ENCODE measurements around the gene HADHB. TPM values are rescaled to one million over a fixed set of nuclear protein-coding genes. Genes with fewer than 3 reads are reported as not detected.
A peak's percentile ranks its signal among the peaks of the same experiment; 100 is the strongest.

The HADHB gene
- total RNA-seq, 1 experiment from 2014 or later: 65.5 TPM

DNA sequence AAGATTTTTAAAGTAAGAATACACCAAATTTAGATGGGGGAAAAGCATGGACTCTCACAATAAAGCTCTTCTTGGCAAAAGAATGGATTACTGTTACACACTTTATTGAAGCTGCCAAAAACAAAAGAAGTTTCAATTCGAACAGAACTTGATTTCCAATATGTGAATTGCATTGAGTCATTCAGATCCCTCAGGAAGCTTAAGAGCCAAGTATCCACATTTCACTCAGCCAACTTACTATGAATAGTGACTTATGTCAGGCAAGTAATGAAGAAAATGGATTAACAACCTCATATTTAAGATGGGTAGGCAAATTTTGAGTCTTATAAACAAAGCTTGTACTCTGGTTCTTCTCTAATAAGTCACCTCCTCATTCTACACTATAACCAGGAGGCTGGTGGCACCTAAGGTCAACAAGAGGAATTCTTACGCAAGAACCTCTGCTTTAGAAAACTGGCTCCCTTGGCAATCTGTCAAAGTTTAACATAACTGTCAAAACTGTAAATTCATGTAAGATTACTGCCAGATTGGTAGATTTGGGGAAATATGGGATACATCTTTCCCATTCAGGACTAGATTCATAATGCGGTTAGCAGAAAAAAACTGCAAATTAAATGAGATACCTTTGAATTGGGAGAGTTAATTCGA lies 6.3 kb upstream of the HADHB start:
- Histone ChIP-seq H3K36me3 (ENCODE audit: control insufficient read depth in 1 of 2, insufficient read depth in 2 of 2, low read length in 2 of 2) (peaks cover 3 to 29% of the 10 kb centered on the region in 2 experiments; a peak in 2 of 4 replicates), H2AFZ (ENCODE audit: low read depth, low read length, poor library complexity, severe bottlenecking) (no peak overlapping the region), H3K4me1 (ENCODE audit: control insufficient read depth in 1 of 2, insufficient read depth in 2 of 2, low read length in 2 of 2) (peaks cover 5 to 21% of the 10 kb centered on the region in 2 experiments; a peak in 3 of 4 replicates), H3K9ac (ENCODE audit: low read length) (no peak overlapping the region), H3K4me2 (ENCODE audit: low read length) (no peak overlapping the region), H3K9me3 (ENCODE audit: control insufficient read depth in 1 of 2, insufficient read depth in 1 of 2, low read depth in 1 of 2, low read length in 2 of 2) (no peaks in the 10 kb centered on the region), H3K9me2 (ENCODE audit: insufficient read depth) (no peaks in the 10 kb centered on the region), H3K4me3 (replicated peaks in 1 of 2; ENCODE audit: low read depth in 1 of 2, low read length in 2 of 2) (no peak overlapping the region), H3K27me3 (ENCODE audit: insufficient read depth, low read length) (no peaks in the 10 kb centered on the region), H4K20me1 (ENCODE audit: insufficient read depth) (no peaks in the 10 kb centered on the region), H3K79me2 (ENCODE audit: insufficient read depth, low read length) (peaks cover 42% of the 10 kb centered on the region), H3K27ac (ENCODE audit: low read depth, low read length) (no peak overlapping the region)
- RAD21 ChIA-PET (ENCODE audit: low non-redundant PET in 1 of 2, low total read pairs in 2 of 2, uncharacterized antibody in 2 of 2, unreplicated experiment in 2 of 2): no interaction called here
- no TSS peak for BruUV-seq (replicated peaks)
- no peak for DNase-seq (ENCODE audit: low read depth, low spot score)
- no peak for TF ChIP-seq EZH2 (IDR thresholded peaks at IDR 0.05)
- TF ChIP-seq, protein P1, sequence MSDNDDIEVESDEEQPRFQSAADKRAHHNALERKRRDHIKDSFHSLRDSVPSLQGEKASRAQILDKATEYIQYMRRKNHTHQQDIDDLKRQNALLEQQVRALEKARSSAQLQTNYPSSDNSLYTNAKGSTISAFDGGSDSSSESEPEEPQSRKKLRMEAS (IDR thresholded peaks at IDR 0.05): no peak
- TF ChIP-seq CEBPB (IDR thresholded peaks at IDR 0.05; ENCODE audit: low read depth): no peak
- TF ChIP-seq SRF (IDR thresholded peaks at IDR 0.05; ENCODE audit: low read depth): no peak
- intact Hi-C loops (cut with micrococcal nuclease): loop anchor here (10.0 kb wide), 1 partner anchor 336 kb away; no protein-coding TSS in a partner anchor
- CTCF ChIA-PET: no interaction called here
- no peak for ATAC-seq
- POLR2A ChIA-PET: no interaction called here

DNA sequence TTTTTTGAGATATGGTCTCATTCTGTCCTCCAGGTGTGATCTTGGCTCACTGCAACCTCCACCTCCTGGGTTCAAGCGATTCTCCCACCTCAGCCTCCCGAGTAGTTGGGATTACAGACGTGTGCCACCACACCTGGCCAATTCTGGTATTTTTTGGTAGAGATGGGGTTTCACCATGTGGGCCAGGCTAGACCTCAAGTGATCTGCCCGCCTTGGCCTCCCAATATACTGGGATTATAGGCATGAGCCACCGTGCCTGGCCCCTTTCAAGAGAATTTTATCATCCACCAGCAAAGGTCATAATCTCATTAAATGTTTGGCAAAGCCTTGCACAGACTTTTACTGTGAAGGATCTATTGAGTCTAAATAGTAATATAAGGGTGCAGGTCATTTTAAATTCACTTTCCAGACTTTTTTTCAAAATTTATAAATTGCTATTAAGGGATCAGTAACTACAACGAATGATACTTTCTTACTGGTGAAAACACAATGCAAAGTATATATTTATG lies 2.8 kb upstream of the HADHB start:
- peaks cover 0 to 10% of the 10 kb centered on the region in 2 experiments; a peak in 2 of 4 replicates for H3K36me3 ChIP-seq (ENCODE audit: control insufficient read depth in 1 of 2, insufficient read depth in 2 of 2, low read length in 2 of 2)
- ATAC-seq: no peak
- intact Hi-C loops (cut with micrococcal nuclease): no loop called here
- H3K9me2 ChIP-seq (ENCODE audit: insufficient read depth): no peaks in the 10 kb centered on the region
- no peaks in the 10 kb centered on the region for H4K20me1 ChIP-seq (ENCODE audit: insufficient read depth)
- H2AFZ ChIP-seq (ENCODE audit: low read depth, low read length, poor library complexity, severe bottlenecking): no peak overlapping the region
- CTCF ChIA-PET: interaction anchor here (0.6 kb wide), 1 partner anchor 11 kb away, joined by 3 read pairs; no protein-coding TSS in a partner anchor
- H3K27me3 ChIP-seq (ENCODE audit: insufficient read depth, low read length): no peaks in the 10 kb centered on the region
- peak overlapping the region in 1 of 2 experiments; percentile 69; a peak in 1 of 4 replicates for H3K4me3 ChIP-seq (replicated peaks in 1 of 2; ENCODE audit: low read depth in 1 of 2, low read length in 2 of 2)
- H3K9me3 ChIP-seq (ENCODE audit: control insufficient read depth in 1 of 2, insufficient read depth in 1 of 2, low read depth in 1 of 2, low read length in 2 of 2): no peaks in the 10 kb centered on the region
- no peak overlapping the region for H3K27ac ChIP-seq (ENCODE audit: low read depth, low read length)
- peaks cover 13 to 36% of the 10 kb centered on the region in 2 experiments; a peak in 3 of 4 replicates for H3K4me1 ChIP-seq (ENCODE audit: control insufficient read depth in 1 of 2, insufficient read depth in 2 of 2, low read length in 2 of 2)
- H3K4me2 ChIP-seq (ENCODE audit: low read length): peak overlapping the region; percentile 72
- POLR2A ChIA-PET: no interaction called here
- RAD21 ChIA-PET (ENCODE audit: low non-redundant PET in 1 of 2, low total read pairs in 2 of 2, uncharacterized antibody in 2 of 2, unreplicated experiment in 2 of 2): no interaction called here
- DNase-seq (ENCODE audit: low read depth, low spot score): no peak
- H3K79me2 ChIP-seq (ENCODE audit: insufficient read depth, low read length): peaks cover 74% of the 10 kb centered on the region
- H3K9ac ChIP-seq (ENCODE audit: low read length): peak overlapping the region; percentile 74
- no TSS peak for BruUV-seq (replicated peaks)
- TF ChIP-seq POLR2A (IDR thresholded peaks at IDR 0.05; ENCODE audit: borderline replicate concordance, extremely low read depth, insufficient read depth, insufficient read length) (no peak), POLR2AphosphoS5 (IDR thresholded peaks at IDR 0.05; ENCODE audit: low read depth, low read length) (no peak), EZH2phosphoT487 (IDR thresholded peaks at IDR 0.05; ENCODE audit: borderline replicate concordance) (no peak), ELF1 (IDR thresholded peaks at IDR 0.05; ENCODE audit: borderline replicate concordance, low read depth) (no peak), ZFX (IDR thresholded peaks at IDR 0.05) (no peak), JUND (IDR thresholded peaks at IDR 0.05) (no peak), FOSL1 (IDR thresholded peaks at IDR 0.05; ENCODE audit: low read depth) (no peak), EGR1 (IDR thresholded peaks at IDR 0.05; ENCODE audit: low read depth) (no peak), CBX3 (IDR thresholded peaks at IDR 0.05; ENCODE audit: low read depth) (no peak), EZH2 (IDR thresholded peaks at IDR 0.05) (no peak), SIN3A (IDR thresholded peaks at IDR 0.05; ENCODE audit: low read depth) (no peak), YY1 (IDR thresholded peaks at IDR 0.05; ENCODE audit: extremely low read depth, insufficient replicate concordance, low read depth, low read length) (no peak)
- TF ChIP-seq, protein P2, sequence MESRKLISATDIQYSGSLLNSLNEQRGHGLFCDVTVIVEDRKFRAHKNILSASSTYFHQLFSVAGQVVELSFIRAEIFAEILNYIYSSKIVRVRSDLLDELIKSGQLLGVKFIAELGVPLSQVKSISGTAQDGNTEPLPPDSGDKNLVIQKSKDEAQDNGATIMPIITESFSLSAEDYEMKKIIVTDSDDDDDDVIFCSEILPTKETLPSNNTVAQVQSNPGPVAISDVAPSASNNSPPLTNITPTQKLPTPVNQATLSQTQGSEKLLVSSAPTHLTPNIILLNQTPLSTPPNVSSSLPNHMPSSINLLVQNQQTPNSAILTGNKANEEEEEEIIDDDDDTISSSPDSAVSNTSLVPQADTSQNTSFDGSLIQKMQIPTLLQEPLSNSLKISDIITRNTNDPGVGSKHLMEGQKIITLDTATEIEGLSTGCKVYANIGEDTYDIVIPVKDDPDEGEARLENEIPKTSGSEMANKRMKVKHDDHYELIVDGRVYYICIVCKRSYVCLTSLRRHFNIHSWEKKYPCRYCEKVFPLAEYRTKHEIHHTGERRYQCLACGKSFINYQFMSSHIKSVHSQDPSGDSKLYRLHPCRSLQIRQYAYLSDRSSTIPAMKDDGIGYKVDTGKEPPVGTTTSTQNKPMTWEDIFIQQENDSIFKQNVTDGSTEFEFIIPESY (IDR thresholded peaks at IDR 0.05; ENCODE audit: extremely low read depth, insufficient replicate concordance, low read length): no peak
- TF ChIP-seq, protein P3, sequence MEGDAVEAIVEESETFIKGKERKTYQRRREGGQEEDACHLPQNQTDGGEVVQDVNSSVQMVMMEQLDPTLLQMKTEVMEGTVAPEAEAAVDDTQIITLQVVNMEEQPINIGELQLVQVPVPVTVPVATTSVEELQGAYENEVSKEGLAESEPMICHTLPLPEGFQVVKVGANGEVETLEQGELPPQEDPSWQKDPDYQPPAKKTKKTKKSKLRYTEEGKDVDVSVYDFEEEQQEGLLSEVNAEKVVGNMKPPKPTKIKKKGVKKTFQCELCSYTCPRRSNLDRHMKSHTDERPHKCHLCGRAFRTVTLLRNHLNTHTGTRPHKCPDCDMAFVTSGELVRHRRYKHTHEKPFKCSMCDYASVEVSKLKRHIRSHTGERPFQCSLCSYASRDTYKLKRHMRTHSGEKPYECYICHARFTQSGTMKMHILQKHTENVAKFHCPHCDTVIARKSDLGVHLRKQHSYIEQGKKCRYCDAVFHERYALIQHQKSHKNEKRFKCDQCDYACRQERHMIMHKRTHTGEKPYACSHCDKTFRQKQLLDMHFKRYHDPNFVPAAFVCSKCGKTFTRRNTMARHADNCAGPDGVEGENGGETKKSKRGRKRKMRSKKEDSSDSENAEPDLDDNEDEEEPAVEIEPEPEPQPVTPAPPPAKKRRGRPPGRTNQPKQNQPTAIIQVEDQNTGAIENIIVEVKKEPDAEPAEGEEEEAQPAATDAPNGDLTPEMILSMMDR (IDR thresholded peaks at IDR 0.05 in 2 of 3, conservative IDR thresholded peaks at IDR 0.05 in 1 of 3; ENCODE audit: borderline replicate concordance in 1 of 3, insufficient read depth in 1 of 3, low read depth in 2 of 3, low read length in 2 of 3): no peak

All from HCT116 (cell line).